TTC549 (cell line): ENCODE data around the gene AMOT.
"Not testable (repeated sequence)": the region's sequence is repeated elsewhere in the genome, so short reads cannot be mapped to it uniquely, and the experiment has no call there.

Experiments used
- FAIRE-seq: peaks from 2 replicates; lab custom pipeline; 2012; peaks lifted over from hg19 to GRCh38; lab: Jason Lieb, UNC

Gene AMOT, protein sequence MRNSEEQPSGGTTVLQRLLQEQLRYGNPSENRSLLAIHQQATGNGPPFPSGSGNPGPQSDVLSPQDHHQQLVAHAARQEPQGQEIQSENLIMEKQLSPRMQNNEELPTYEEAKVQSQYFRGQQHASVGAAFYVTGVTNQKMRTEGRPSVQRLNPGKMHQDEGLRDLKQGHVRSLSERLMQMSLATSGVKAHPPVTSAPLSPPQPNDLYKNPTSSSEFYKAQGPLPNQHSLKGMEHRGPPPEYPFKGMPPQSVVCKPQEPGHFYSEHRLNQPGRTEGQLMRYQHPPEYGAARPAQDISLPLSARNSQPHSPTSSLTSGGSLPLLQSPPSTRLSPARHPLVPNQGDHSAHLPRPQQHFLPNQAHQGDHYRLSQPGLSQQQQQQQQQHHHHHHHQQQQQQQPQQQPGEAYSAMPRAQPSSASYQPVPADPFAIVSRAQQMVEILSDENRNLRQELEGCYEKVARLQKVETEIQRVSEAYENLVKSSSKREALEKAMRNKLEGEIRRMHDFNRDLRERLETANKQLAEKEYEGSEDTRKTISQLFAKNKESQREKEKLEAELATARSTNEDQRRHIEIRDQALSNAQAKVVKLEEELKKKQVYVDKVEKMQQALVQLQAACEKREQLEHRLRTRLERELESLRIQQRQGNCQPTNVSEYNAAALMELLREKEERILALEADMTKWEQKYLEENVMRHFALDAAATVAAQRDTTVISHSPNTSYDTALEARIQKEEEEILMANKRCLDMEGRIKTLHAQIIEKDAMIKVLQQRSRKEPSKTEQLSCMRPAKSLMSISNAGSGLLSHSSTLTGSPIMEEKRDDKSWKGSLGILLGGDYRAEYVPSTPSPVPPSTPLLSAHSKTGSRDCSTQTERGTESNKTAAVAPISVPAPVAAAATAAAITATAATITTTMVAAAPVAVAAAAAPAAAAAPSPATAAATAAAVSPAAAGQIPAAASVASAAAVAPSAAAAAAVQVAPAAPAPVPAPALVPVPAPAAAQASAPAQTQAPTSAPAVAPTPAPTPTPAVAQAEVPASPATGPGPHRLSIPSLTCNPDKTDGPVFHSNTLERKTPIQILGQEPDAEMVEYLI

DNA sequence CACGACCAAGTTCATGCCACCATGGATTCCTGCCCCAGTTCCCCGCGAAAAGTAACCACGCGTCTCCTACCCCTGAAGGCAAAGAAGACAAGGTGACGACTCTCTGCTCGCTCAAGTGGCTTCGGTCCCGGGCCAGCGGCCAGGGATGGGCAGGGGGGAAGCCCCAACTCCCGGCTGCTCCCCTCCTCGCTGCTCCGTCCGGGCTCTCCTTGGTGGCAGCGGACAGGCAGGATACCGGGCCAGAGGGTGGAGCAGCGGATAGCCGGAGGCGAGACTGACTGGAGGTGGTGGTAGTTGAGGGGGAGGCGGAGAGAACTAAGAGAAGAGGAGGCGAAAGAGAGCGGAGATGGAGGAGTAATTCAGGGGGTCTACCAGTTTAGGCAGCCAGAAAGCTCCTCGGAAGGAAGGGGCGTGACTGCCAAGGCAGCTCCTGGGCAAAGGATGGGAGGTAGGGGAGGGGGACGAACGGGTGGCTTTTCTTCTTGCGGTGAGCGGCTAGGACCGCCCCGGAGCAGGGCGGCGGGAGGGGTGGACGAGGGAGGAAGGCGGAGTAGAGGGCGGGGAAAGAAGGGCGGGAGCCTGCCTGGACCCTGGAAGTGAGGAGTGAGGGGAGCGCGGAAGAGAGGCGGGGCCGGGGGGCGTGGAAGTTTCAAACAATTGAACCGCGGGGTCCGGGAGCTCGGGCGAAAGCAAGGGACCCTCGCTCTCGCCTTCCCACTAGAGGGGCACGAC is at the start of gene AMOT:
Gene AMOT (minus strand): TSS at position 450 of the 732 bp plus-strand sequence. CDS start 17,705 bp downstream, outside the sequence.
- no peak for FAIRE-seq

DNA sequence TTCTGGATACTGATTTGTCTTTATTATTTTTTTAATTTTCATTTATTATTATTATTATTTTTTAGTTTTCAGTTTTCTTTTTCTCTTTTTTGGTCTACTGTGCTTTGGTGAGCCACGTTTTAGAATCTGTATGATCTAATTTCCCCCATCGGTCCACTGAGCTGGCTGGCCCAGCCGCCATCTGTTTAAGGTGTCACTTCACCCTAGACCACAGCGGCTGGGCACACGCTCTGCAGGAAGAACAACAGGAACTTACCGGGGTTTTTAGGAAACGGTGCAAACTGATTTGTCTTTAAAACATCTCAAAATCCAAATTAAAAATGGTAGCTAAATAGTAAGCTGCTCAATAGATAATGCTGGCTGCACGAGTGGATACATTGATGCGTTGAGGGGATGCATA is 48.8 kb upstream of the AMOT start:
- no peak for FAIRE-seq

DNA sequence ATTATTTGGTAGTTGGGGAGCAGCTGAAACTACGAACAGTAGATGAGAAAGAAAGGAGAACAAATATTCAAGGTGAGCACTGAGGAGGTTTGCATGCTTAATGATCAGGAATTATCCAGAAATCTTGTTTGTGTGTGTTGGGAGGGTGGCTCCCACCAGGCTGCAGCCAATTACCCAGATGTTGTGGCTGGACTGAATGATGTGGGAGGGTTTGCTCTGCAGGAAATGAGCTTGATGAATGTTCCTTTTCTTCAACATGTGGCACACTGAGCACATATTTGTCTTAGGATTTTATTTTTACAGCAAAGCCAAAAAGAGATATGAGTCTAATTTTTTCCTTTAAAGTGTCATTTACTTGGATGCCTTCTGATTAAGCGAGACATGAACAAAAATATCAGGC is 48.3 kb upstream of the AMOT start:
- no peak for FAIRE-seq

DNA sequence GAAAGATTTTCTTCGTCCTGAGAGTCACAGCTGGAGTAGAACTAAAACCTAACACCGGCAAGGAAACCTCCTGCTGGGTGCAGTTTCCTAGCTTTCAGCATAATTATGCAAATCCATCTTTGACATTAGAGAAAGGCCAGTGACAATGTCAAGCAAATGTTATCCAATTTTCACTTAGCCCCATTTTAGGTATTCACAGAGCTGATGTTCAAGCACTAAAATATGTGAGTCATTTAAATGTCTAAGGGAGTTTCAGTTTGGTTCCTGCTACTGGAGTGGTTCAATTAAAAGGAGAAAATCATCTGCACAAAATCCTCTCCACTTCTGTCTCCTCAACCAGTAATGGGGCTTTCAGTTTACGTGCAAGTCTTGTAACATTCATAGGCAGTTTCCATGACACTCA is 37.1 kb upstream of the AMOT start:
- FAIRE-seq = no peak

DNA sequence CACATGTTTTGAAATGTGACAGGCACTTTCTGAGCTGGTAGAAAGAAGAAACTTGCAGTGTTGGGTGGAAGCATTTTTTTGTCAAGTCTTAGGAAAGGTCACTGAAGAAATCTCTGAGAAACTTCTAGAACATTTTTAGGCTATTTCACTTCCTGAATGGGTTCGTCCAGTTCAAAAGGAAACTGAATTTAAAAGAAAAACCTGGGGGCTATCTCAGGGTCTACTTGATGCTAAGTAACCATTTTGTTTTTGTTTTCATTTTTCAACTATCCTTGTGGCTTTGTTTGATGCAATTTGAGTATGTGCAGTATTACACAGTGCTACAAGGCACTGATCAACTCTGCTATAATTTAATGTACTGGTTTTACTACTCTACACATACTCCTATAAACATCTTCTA is 34.0 kb upstream of the AMOT start:
- FAIRE-seq = no peak

DNA sequence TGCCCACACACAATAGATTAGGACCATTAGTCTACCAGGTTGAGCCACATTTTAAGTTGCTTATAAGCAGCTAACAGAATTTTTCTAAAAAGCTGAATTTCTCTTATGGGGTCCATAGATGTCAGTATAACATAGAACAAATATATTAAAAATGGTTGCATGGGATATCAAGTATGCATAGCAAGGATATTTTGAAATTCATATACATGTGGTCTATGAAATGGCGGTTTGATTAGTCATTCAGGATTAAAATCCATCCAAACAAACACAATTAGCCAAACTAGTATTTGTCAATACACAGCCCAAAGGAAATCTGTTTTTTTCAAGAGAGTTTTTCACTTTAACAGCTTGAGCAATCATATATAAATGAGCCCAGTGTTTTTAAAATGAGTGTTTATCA is 33.5 kb upstream of the AMOT start:
- no peak for FAIRE-seq

DNA sequence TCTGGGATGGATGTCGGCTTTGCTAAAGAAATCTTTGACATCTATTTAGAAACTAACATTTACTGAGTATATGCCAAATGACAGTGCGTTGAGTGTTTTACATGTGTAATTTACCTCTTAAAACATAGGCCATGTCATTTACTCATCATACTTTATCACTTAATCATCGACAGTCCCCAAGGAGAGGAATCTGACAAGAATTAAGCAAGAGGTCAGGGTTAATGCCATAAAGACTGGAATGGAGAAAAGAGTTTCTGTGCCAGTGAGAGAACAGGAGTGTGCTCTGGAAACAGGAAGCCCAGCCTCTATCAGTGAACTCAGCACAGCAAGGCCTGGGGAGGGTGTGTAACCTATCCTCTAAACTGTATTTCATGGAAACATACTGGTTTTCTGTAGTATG is 28.0 kb upstream of the AMOT start:
- FAIRE-seq = no peak

DNA sequence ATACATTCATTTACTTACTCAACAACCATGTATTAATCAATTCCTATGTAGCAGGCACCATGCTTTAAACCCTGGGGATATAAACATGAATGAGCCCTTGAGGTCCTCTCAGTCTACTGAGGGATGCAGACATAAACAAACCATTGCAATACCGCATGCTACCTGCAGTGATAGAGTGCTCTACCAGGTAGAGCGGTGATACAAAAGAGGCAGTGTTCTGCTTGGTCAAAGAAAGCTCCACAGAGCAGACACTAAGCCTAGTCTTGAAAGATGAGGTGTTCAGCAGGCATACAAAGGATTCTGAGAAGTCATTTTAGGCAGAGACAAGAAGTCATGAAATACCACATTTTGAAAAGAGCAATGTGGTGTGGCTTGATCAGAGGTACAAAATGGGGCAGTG is 26.9 kb upstream of the AMOT start:
- FAIRE-seq = no peak

DNA sequence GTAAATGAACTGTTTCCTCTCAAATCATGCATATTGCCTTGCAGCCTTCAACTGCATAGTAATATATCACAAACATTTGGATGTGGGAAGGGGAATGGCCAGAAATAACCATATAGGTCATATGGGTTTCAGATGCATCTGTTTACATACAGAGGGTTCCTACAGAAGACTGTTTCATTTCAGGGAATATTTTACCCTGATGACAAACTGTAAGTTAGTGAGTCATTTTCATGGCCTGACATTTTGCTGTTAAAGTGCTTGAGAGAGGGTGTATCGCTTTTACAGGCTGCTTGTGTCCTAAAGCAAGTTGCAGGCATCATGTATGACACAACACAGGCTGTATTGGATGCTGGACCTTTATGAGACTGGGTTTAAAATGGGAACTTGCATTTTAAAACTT is 25.5 kb upstream of the AMOT start:
- no peak for FAIRE-seq

DNA sequence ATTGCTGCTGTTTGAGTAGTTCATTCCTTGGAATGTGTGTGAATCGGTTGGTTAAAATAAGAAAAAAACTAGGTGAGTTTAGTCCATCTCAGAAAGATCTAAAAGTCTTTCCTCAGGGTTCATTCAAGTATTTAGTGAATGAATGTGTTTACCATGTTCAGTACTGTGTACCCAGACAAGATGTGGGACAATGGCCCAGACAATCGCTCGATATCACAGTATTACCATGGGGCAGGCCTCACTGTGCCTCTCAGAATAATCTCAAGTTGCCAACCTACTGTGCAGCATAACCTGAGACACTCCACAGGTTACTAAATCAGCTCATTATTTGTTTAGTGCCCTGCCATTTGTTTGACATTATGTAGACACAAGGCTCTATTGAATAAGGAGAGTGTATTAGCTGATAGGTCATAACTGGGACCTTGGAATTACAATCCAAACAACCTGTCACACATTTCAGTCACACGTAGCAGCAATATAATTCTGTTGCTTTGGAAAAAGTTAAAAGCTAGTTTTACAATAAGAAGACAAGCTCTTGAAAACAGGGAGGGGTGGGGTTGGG is 24.9 kb upstream of the AMOT start:
- FAIRE-seq = no peak

DNA sequence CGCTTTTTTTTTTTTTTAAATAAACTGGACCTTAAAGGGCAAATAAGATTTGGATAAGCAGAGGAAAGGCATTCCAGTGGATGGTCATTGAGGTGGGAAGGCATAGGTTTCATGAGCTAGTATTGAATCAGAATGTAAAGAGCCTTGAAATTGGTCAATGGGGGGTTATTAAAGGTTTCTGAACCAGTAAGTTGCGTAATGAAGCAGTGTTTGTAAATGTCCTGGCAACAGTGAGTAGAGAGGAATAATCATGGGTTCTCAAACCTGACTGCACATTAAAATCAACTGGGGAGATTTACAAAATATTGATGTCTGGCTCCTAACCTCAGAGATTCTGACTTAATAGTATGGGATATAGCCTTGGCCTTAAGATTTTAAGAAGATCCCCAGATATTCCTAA is 23.2 kb upstream of the AMOT start:
- no peak for FAIRE-seq

DNA sequence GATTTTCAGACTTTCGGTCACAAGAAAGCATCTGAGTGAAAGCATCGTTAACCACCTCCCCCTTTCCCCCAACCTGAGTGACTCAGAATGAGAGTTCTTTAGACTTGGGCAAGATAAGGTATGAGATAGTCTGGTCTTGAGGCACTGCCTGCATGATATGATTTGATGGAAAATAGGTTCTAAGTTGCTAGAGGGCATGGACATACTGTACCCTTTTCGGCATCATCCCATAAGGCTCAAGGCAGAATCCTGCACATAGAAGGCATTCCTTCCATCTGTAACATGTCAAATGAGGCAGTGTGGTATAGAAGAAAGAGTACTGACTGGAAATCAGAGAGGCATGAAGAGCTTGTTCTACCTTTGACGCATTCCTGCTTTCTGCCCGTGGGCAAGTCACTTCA is 16.8 kb upstream of the AMOT start:
- no peak for FAIRE-seq

DNA sequence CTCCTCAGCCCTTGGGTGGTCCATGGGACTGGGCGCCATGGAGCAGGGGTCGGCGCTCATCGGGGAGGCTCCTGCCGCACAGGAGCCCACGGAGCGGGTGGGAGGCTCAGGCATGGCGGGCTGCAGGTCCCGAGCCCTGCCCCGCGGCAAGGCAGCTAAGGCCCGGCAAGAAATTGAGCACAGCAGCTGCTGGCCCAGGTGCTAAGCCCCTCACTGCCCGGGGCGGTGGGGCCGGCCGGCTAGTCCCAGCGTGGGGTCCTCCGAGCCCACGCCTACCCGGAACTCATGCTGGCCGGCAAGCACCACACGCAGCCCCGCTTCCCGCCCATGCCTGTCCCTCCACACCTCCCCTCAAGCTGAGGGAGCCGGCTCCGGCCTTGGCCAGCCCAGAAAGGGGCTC is 14.3 kb upstream of the AMOT start:
- not testable (repeated sequence) for FAIRE-seq

DNA sequence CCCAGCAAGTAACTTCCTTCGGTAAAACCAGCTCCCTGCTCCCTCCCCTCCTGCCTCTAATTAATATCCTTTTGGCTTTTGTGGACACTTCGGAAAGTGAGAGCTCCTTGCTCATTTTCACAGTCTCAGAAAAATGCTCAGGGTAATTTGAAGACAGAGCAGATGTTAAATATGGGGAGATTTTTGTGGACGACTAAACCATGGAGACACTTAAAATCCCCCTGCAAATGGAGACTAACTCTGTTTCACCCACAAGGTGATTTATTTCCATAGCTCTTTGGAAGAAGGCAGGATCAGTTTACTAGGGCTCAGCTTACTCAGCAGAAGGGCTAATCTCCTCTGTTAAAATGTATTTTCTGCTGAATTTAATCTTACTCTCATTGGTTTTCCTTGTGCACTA is 12.2 kb upstream of the AMOT start:
- no peak for FAIRE-seq

DNA sequence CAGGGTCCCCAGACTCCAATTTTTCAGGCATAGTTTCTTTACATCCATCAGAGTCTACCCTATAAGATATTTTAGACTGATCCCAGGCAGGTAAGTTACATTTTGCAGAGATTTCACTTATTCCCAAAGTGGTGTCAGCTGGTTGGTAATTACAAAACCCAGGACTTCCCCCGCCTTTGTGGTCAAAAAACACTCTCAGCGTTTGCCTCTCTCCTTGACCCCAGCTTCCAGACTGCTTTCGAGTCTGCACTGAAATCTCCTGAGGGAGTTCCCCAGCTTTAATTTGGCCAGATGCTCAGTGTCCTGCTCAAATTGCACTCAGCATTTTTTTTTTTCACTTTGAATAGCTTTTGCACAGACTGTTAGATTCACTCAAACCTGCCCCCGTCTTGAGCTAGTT is 11.2 kb upstream of the AMOT start:
- FAIRE-seq = no peak

DNA sequence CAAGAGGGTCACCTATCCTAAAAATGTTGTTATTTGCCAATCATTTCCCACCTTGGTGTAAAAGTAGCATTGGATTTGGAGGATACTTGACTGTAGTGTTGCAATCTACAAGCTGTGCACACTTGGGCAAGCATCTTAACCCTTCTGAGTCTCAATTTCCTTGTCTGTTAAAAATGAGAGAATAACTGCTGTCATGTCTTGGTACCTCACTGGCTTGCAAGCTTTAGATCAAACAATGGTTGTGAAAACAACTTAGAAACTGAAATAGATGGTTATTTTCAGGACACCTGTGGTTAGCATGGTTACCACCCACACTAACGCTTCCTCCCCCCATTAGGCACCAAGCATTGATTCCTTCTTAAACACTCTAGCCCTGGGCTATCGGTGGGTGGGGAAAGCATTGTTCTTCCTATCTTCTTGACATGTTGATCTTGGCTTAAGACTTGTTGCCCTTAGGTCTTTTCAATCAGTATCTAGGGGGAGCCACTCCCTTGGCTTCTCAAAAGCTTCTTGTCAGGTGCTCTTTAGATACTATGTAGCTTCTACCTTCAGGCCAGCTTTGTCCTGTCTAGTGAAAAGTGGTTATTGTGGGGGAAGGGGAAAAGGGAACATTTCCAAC is 10.6 kb upstream of the AMOT start:
- no peak for FAIRE-seq

DNA sequence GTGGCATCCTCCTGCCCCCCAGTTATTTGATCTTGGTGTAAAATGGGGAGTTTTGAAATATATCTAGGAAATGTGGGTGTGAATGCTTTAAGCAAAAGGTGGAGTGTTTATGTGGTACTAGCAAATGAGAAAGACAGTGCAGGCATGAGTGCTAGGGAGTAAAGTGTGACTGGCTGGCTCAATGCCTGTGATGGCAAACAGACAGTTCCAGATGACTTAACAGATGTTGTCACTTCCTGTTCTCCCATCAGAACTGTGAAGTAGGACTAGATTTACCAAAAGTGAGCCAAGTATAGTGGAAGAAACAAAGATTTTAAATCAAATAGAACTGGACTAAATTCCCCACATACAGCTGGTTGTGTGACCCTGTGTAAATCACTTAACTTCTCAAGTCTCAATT is 8.4 kb upstream of the AMOT start:
- FAIRE-seq = no peak

DNA sequence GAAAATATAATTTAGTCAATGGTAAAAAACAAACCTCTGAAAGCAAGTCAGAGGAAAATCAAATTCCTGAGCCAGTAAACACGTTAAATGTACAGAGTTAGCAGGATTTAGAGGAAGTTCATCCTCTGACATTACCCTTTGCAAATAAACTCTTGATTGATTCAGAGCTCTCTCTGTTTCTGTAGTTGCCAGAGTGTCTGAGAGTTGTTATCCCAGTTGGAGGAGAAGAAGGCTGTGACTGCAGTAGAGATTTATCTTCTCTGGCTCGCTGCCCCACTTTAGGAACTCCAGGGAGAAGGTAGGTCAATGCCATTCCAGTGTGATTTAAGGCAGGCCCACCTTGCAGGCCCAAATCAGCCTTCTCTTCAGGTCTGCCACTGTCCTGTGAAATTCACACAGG is 6.2 kb upstream of the AMOT start:
- no peak for FAIRE-seq

DNA sequence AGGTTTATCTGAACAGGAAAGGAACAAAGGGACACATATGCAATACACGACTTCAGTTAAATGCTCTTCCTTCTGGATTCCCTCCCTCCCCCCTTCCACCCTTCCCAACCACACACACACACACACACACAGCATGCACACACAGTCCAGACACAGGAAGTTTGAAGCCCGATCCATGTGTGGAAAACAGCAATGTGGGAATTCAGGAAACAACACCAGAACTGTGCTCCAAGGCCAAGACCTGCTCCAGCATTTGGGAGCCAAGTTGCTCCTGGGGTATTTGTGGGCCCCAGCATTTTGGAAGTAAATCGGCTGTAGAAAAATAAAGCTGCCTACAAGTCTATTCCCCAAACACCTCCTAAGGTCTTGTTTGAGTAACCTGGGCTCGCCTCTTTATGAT is 5.6 kb upstream of the AMOT start:
- no peak for FAIRE-seq

DNA sequence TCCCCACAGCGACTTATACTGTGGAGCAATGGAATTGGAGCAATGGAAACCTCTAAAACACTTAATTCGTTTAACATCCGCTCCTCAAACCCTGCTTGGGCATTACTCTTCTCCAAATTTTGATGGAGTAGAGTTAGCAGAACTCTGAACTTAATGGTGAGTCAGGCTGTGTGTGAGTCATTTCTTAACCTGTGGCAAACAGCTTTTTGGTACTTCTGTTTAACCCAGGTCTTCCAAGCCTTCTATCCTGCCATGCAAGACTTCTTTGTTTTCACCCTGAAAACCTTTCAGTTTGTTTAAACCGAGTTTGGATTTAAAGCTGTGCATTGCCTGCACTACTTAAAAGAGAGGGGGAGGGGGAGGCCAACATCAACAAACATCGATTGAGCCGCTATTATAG is 3.6 kb upstream of the AMOT start:
- no peak for FAIRE-seq

DNA sequence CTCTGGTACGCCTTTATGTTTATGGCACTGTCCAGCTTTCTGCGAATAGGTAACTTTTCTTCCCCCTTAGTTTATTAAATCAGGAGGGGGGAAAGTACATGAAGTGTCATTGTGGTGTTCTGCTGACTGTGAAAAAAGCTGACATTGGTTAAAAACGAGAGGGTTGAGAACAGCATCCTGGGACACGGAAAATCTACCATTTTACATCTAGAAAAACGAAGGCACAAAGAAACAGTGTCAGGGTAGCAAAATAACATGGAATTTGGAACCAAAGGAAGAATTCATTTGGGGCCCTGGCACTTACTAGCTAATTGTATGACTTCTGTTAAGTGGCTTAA is 1.2 kb upstream of the AMOT start:
- no peak for FAIRE-seq
